Raji (cell line): ENCODE results near the gene FAM217B.

Experiments used
- POLR2A ChIP-seq: IDR thresholded peaks from 2 replicates; pipeline ENCODE4 v1.6.1; 2011; ENCODE audit warnings: low read depth, low read length, control low read depth; ENCODE audit not compliant: insufficient read depth

The FAM217B gene

DNA sequence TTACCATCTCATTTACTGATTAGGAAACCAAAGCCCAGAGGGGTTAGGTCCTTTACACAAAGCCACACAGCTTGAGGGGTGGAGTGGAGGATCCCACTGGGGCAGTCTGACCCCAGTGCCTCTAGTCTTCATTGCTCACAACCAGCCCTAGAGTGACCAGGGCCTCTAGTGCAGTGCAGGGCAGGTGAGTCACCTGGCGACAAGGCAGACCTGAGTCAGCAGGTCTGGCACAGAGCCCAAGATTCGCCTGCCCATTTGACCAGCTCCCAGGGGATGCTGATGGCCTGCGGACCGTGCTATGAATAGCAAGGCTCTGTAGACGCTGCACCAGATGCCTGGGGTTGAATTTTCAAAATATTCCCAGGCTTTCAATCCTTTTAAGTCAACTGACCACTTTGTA lies 48.0 kb downstream of the FAM217B start:
- TF ChIP-seq POLR2A, result no peak

DNA sequence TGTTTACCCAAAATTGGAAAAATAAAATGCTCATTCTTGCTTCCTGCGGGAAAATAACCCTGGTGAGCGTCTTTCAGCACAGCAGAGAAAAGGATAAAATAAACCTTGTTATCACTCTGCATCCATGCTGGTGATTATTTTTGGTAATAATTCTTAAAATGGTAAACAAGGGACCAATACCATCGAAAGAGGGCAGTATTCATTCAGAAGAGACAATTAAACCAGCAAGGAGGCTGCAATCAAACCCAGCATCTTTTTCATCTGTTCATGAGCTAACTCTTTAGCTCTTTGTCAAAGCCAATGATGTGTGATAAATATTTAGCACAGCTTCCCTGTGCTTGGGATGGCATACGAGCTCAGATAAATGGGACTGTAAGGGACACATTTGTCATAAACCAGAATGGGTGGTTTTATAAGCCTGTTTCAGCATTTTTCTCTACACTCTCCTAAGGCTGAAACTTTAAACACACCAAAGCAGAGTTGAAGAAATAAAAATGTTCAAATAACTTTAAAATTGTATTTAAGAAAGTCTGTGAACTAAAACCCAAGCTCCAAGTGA lies 52.4 kb downstream of the FAM217B start:
- TF ChIP-seq POLR2A, result no peak

- TF ChIP-seq POLR2A, result no peak
Measured at GRCh38 chr20:59993736-59994430, 53.7 kb downstream of the FAM217B start.

DNA sequence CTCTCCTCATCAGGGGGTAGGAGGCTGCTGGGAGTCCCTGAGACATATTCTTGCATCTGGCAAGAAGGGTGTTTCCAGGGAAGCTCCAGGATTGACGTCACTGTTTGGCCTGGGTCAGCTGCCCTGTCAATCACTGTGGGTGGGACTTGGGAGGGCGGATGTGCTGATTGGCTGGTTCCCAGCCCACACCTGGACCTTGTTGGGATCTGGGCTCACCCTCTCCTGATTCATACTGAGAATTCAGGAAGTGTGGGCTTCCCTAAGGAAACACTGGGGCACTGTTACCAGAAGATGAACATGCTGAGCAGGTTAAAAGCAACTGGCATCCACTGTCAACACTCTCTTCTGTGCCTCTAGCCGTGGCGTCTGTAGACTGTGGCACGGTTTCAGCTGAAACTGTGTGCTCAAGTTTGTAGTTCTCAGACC lies 54.5 kb downstream of the FAM217B start:
- TF ChIP-seq POLR2A, result no peak

DNA sequence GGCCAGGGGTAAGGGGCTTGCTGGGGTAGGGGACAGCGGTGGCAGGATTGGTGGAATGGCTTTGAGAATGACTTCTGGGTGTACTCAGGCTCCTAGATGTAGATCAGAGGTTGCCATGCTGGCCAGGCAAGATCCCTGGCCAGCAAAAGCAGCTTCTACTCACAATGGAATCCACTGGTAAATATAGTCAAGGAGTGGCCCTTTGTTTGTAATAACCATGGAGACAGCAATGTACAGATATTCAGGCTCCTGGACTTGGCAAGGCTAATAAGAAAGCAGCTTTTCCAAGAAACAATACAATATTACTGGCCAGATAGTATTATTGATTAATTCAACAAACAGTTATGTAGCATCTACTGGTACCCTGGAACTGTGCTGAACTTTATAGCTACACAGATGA lies 55.9 kb downstream of the FAM217B start:
- TF ChIP-seq POLR2A, result no peak

DNA sequence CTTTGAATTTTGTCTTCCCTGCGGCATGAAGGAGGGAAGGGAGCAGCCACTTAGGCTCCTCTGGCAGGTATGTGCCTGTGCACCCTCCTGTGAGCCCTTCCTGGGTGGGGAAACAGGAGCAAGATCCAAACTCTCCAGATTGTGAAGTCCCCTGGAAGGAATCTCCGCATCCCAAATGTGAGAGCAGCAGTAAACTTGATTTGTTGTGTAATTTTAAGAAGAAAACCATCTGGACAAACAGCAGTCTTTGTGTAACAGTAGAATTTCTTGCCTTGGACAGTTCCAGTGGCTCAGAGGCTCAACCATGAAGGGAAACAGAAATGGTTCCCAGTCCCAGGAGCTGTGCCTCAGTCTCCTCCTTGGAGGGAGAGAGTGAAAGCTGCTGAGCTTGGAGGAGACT lies 57.7 kb downstream of the FAM217B start:
- no peak for TF ChIP-seq POLR2A
